Measurements from ENCODE around the gene AGAP9.
"Not testable (repeated sequence)": the region's sequence is repeated elsewhere in the genome, so short reads cannot be mapped to it uniquely, and the experiment has no call there.

Gene AGAP9

DNA sequence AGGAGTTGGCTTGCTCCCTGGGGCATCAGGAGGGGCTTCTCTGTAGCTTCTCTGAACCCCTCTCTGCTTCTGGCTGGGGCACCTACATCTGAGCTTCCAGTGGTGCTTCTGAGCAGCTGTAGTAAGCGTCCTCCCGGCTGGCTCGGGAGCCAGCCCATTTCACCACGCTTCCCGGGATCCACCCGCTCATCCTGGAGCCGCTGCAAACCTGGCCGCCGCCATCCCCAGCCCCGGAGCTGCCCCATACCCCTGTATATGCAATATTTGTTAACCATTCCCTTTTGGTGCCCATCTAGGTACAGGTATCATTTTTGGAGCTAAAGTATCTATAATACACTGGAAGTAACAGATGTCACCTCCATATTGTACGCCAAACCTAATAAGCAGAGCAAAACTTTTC, 38.7 kb downstream of the AGAP9 start:
- DNase-seq = not testable (repeated sequence)

DNA sequence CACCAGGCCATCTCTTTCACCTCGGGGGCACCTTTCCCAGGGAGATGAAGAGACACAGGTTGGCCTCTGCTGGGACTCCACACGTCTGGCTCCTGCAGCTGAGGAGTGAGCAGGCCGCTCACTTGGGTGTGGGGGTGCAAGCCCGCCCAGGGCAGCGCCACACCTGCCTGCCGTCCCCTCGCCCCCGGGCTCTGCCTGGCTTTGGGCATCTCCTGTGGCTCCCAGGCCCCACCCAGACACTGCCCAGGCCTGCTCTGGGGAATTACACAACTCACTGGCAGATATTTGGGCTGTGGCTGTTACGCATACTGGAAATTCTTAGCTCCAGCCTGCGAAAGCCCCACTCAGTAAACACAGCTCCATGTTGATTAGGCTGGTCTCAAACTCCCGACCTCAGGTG, 39.5 kb downstream of the AGAP9 start, which contains the start of gene ANXA8:
Gene ANXA8 (minus strand): TSS at position 193 of the 400 bp plus-strand sequence. CDS start 182 bp downstream, at position 11.
- DNase-seq = not testable (repeated sequence)

DNA sequence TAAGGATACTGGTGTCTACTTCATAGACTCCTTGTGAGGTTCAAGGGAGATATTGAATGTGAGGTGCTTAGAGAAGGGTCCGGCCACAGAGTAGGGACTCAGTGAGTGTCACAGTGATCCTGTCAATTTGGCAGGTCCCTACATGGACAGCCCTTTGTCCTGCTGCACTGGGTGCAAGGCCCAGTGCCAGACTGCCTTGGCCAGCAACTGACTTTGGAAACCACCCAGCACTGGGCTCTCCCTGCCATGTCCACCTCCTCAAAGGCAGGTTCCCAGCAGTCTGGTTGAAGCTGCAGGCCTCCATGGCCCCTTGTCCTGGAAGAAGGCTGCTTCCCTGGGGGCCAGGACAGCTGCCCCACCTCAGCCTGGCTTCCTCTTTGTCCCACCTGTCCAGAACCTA, 41.1 kb downstream of the AGAP9 start:
- not testable (repeated sequence) for DNase-seq

DNA sequence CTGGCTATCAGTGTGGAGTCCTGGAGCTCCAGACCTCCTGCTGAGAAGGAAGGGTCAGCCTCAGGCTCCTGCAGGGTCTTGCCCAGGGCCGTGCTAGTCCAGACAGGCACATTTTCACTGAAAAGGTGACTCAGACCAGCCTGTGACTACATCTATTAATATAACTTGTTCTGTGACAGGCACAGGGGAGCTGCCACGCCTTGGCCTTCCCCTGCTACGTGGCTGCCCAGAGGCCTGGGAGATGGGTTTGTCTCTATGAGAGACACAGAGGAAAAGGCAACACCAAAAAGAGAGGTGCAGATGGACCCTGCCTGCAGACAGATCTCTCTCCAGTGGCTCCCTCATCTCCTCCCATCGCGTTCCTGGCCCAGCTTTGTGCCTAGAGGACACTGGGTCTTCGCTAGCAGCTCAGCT, 41.7 kb downstream of the AGAP9 start:
- DNase-seq = not testable (repeated sequence)

- not testable (repeated sequence) for DNase-seq
Observed at GRCh38 chr10:47481182-47481766, 42.2 kb downstream of the AGAP9 start.

DNA sequence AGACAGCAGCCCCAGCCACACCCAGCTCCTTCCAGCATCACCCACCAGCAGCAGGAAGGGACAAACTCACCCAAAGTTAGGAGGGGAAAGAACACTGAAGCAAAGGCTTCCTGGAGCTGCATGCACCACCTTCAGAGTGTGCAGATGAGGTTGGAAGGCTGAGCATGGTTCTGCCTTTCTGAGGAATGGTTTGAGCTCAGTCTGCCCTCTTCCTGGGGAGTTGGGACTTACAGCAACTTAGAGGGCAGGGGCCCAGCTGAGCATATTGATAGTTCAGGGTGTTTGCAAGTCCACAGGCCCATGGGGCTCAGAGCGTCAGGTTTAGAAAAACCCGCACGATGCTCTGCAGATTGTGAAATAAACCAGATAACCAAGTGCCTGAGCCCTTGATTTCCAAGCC, 43.3 kb downstream of the AGAP9 start:
- DNase-seq = not testable (repeated sequence)

- not testable (repeated sequence) for DNase-seq
Observed at GRCh38 chr10:47478114-47478513, 45.3 kb downstream of the AGAP9 start.

DNA sequence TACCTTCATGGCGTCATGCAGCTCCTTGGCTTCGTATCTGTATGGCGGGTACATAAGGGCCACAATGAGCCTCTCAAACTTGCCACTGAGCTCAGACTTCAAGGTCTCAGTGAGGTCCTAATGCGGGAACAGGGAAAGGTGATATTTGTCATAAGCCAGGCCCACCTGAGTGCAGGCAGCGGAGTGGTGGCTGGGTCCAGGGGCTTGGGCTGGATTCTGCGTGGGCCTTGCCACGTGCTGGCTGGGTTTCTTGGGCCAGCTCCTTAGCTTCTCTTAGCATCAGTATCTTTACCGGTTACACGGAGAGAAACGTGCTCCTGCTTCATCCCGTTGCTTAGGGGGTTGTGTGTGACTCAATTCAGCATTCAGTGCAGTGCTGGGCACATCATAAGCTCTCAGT, 46.4 kb downstream of the AGAP9 start:
- DNase-seq = not testable (repeated sequence)

DNA sequence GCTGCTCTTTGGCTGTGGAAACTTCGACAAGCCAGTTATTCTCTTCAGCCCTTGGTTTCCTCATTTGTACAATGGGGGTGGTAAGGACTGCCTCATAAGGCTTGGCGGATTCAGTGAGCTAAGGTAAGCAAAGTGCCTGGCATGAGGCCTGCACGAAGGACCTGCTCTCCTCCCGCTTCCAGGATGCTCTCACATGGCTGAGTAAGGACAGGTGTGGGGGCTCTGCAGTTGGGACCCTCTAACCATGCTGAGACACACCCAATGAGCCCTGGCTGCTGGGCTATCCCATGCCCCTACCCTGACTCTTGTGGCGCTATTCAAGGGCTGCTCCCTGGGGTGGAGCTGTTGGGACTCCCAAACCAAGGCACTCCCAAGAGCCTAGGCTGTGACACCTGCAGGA, 48.3 kb downstream of the AGAP9 start:
- not testable (repeated sequence) for DNase-seq

GRCh38 chr10:47473516-47473915, 49.9 kb downstream of the AGAP9 start:
- DNase-seq = not testable (repeated sequence)

- DNase-seq = not testable (repeated sequence)
Observed at GRCh38 chr10:47472647-47473046, 50.8 kb downstream of the AGAP9 start.

GRCh38 chr10:47472072-47472471, 51.4 kb downstream of the AGAP9 start:
- not testable (repeated sequence) for DNase-seq

DNA sequence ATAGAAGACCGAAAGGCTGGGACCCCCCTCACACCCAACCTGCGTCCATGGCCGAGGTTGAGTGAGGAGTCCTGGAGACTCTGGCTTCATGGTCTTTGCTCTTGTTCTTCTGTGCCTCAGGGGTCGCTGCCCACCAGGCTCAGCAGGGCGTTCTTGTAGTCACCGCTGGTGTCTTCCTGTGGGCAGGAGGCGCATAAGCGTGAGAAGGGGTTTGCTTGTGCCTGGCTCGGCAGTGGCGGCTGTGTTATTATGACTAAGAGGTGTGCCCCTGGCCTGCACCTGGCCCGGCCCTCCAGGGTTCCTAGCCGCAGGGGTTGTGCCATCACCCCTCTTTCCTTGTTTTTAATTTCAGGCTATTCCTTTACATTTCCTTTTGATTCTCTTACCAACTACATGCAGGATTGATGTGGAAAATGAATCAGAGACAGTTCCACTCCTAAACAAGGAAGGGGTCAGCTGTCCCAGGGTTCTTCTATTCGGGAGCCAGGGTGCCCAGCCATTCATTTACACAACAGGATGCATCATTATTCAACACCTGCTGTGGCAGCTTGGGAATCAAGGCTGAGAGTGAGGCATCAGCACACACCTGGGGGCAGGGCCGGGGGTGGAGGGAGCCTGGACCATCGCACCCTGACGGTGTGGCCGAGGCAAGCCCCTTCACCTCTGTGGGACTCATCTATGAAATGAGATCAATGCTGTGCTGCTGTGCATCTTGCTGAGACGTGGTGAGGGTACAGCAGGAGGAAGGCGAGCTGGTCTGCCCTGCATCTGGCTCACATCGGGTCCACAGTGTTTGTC, 54.5 kb downstream of the AGAP9 start:
- DNase-seq = not testable (repeated sequence)

DNA sequence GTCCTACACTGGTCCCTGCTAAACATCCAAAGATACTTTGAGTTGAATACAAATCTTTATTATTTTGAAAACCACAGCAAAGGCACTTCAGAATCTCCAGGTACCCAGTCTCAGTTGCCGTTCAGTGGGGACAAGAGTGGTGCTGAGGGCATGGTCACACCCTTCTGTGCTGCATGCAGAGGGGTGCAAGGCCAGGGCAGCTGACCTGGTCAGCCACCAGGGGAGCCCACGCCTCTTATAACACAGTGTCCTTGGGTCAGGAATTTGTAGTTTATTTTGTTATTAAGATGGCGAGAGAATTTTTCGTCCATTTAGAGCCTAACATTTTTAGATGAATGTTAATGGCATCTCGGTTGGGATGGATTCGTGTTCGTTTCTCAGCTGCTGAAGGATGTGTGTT, 55.5 kb downstream of the AGAP9 start:
- not testable (repeated sequence) for DNase-seq

- not testable (repeated sequence) for DNase-seq
Observed at GRCh38 chr10:47467458-47467857, 56.0 kb downstream of the AGAP9 start.

- not testable (repeated sequence) for DNase-seq
Observed at GRCh38 chr10:47465216-47465917, 58.1 kb downstream of the AGAP9 start.

DNA sequence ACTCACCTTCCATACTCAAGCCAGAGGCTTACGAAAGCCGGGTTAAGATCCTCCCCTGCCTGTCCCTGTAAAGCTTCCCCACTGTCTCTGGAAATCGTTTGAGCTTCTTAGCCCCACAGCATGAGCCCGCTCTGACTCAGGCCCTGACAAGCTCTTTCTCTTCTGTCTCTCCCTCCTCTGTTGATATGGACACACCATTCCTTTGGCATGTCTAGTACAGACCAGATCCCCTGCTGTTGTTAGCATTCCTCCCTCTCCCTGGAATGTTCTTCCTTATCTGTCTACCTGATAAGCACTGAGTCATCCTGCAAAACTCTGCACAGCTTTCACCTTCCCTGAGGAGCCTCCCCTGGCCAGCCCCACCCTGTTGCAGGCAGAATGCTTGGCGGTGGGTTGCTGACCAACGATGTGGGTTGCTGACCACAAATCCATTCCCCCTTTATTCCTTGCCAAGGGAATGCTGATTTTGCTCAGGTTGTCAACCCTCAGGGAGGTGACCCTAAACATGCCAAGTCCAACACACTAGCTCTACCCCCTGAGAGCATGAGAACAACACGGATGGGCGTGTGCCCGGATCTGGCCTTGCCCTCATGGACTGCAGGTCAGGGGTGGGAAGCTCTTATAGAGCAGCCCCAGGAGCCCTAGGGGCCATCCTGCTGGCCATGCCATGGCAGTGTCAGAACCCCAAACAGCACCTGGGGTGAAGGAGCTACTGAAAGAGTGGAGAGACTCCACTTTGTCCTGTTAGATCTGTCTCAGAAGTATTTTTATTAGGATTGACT, 60.7 kb downstream of the AGAP9 start:
- not testable (repeated sequence) for DNase-seq

DNA sequence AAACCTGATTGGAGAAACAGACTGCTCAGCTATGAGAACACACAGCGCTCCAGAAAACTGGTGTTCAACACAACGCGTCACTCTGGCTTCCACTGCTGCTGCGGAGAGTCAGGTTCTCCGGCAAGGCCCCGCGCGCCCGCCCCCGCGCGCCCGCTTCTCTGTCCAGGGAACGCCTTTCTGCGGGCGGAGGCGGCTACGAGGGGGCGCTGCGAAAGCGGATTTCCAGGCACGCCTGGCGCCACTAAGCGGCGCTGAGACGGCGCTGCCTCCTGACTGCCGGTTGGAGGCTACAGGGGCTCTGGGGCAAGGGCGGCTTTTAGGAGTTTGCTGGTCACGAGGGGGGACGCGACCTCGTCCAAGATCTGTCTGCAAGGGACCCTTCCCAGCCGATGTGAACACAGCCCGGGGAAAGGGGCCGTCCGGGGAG, 62.2 kb downstream of the AGAP9 start:
- DNase-seq = peak; percentile 52

GRCh38 chr10:47458466-47459154, 64.8 kb downstream of the AGAP9 start:
- no peak for DNase-seq

GRCh38 chr10:47457826-47458225, 65.6 kb downstream of the AGAP9 start:
- DNase-seq = no peak

DNA sequence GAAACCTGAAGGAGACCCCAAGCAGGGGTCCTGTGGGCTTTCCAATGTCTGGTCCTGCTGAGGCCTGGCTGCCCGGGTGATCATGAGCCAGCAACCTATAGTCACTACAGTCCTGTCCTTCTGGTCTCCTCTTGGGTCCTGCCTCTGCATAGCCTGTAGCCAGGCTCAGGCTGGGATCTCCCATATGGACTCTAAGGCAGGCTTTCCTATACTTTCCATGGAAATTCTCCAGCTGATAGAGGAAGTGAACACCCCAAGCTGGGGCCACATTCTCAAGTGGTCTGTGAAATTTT, 66.0 kb downstream of the AGAP9 start:
- no peak for DNase-seq

DNA sequence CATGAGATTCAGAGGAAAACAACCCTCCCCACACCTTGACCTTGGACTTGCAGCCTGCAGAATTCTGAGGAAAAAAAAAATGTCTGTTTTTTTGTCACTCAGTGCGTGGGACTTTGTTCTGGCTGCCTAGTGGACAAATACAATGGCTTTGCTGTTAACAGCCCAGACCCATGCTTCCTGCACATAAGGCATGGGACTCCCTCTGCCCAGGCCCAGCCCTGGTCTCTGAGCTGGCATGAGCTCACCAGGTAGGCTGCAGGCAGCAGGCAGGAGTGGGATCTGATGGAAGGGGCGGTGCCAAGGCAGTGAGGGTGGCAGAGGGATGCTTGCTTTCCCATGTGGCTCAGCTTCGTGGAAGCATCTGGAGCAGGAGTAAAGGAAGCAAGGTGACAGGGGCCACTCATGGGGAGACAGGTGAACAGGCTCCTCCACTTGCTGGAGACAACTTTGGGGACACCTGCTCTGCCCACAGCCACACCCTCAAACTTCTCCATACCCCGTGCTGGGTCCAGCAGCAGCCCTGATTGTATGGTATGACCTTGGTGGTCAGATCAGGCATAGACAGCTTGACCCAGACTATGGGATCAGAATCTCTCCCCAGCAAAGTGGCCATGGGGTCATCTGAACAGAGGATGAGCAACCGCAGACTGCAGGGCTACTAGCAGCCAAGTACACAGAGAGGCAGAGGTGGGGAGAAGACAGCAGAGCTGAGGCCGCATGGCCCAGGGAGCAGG, 66.5 kb downstream of the AGAP9 start:
- DNase-seq = no peak
